IMR-90 (cell line): ENCODE data around the gene ANP32B.
"Not testable (repeated sequence)": the region's sequence is repeated elsewhere in the genome, so short reads cannot be mapped to it uniquely, and the experiment has no call there.

Experiments
- MAFK ChIP-seq: IDR thresholded peaks from 2 replicates; pipeline ENCODE4 v1.6.1; 2012; ENCODE audit warnings: low read depth, low read length, improper control_type of control experiment
- RAD21 ChIP-seq: IDR thresholded peaks from 2 replicates; pipeline ENCODE4 v1.6.1; 2012; ENCODE audit warnings: low read length, improper control_type of control experiment
- TF ChIP-seq, protein P1 (sequence below): conservative IDR thresholded peaks from 2 replicates; pipeline ENCODE4 v1.5.1; 2012; ENCODE audit warnings: mild to moderate bottlenecking, low read depth, low read length, improper control_type of control experiment

DNA sequence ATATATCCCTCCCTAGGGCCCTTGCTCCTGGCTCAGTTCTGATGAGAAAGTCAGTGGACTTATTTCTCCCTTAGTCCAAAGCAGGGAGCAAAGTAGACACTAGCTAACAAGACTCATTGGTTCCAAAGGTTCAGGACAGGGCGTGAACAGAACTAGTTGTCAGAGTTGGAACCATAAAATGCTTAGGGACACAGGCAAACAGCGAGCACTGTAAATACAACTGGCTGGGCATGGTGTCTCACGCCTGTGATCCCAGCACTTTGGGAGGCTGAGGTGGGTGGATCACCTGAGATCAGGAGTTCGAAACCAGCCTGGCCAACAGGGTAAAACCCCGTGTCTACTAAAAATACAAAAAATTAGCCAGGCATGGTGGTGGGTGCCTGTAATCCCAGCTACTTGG is 36.7 kb downstream of the ANP32B start:
- TF ChIP-seq, protein P1, sequence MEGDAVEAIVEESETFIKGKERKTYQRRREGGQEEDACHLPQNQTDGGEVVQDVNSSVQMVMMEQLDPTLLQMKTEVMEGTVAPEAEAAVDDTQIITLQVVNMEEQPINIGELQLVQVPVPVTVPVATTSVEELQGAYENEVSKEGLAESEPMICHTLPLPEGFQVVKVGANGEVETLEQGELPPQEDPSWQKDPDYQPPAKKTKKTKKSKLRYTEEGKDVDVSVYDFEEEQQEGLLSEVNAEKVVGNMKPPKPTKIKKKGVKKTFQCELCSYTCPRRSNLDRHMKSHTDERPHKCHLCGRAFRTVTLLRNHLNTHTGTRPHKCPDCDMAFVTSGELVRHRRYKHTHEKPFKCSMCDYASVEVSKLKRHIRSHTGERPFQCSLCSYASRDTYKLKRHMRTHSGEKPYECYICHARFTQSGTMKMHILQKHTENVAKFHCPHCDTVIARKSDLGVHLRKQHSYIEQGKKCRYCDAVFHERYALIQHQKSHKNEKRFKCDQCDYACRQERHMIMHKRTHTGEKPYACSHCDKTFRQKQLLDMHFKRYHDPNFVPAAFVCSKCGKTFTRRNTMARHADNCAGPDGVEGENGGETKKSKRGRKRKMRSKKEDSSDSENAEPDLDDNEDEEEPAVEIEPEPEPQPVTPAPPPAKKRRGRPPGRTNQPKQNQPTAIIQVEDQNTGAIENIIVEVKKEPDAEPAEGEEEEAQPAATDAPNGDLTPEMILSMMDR, result not testable (repeated sequence)
- TF ChIP-seq MAFK, RAD21: not testable (repeated sequence)
